Activated CD8-positive, alpha-beta memory T cell treated with anti-CD3 and anti-CD28 coated beads for 24 hours (primary cell): ENCODE measurements around the gene SLIT1.

ENCODE experiments used
- DNase-seq: peaks from one replicate; pipeline ENCODE4 v3.0.0-alpha.2; 2020

SLIT1 gene

DNA sequence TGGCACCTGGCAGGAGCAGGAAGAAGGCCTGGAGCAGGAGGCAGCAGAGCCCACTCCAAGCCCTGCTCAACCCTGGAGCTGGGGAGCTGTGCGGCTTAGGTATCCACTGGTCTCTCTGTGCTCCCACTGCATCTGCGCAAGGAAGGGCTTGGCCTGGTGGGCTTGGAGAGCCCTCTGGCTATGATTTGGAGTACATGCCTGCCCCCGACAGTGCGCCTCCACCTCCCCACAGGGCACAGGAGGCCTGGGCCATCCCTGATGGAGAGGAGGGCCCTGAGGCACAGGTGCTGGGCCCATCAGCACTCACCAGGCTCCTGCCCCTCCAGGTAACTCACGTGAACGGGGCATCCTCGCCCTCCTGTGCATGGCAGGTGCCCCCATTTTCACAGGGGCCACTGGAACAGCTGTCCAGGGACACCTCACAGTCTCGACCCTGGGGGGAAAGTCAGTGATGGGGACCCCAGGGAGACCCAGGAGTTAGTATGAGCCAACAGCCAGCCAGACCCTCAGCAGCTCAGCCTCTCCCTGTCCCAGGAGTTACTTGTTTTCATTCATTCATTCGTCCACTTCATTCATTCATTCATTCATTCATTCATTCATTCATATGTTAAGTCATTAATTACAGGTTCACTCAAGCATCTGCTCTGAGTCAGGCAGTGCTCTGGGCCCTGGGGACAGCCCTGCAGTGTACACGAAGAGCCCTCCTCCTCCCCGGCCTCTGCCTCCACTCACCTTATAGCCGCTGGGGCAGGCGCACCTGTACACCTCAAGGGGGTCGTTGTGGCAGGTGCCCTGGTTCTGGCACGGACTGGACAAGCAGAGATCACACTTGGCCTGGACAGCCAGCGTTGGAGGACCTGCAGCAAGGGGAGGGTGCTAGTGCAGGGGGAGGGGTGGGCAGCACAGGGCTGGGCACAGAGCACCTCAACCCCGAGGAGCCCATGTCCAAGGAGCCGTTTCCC is 167.2 kb downstream of the SLIT1 start:
- no peak for DNase-seq

DNA sequence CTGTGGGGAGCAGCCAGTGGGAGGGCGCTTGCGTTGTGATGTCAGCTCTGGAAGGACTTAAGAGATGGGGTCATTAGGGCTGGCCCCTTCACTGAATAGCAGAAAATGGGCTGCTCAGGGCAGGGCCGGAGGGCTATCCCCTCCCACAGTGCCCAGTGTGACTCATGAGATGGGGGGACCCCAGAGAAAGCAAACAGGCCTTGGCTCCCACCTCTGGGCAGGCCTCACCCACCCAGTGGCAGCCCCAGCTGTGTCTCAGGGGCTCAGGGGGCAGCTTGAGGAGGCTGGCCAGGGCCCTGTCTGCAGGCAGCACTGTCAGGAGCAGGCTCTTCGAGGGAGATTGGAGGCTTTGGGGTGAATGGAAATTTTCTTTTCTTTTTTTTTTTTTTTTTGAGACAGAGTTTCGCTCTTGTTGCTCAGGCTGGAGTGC is 168.3 kb downstream of the SLIT1 start:
- no peak for DNase-seq

DNA sequence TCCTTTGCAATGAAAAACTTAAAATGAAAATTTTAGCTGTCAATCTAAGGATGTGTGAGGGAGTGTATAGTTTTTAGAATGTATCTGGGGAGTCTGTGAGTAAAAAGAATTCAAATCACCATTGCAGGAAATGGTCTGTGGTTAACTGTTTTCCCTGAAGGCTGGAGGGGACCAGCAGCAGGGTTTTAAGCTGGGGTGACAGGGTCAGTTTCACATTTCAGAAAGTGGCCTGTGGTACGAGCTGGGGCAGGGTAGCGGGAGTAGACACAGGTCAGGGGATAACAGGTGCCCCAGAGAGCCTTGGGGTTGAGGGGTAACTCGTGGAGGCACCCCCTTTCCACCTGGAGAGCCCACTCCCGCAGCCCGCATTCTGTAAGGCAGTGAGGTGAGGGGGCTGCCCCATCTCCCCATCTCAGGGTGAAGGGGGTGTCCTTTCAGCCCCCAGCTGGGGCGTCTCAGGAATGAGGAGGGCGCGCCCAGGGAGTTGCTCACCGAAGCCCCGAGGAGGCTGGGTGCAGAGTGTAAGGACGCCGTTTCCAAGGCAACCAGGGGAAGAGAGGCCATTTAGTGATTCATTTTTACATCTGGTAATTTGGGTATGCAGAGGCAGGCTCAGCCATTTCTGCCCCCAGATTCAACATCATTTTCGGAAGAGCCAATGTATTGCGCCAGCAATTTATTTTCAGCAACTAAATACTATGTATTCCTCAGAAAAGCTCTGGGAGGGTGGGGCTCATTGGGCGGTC is 168.9 kb downstream of the SLIT1 start:
- DNase-seq, result no peak

DNA sequence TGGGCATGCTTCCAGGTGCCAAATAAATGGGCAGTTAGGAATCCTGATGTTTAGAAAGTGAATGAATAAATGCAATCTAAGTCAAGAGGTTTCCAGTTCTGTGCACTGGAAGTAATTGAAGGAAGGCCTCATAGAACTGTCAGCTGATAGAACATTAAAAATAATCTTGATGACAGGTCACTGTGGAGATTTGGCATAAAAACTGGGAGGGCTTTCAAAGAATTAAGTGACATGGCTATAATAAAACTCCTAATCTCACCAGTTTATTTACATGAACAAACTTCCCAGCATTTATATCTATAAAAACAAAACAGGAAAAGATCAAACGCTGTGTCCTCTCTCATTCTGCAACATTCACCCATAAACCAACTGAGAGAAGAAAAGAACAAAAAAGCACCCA is 170.5 kb downstream of the SLIT1 start:
- DNase-seq, result no peak

DNA sequence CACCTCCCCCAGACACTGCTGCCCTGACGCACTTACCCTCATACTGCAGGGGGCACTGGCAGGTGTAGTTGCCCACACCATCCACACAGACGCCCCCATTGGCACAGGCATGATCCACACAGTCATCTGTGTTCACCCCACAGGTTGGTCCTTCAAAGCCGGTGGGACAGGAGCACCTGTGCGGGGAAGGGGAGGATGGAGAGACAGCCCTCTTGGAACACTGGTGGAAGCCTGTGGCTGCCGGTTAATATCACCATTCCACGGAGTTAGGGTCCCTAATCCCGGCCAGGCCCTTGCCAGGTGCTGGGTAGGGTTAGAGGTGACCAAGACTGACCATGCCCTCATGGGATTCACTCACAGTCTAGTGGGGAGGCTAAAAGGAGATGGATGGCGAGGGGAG is 171.8 kb downstream of the SLIT1 start:
- no peak for DNase-seq

DNA sequence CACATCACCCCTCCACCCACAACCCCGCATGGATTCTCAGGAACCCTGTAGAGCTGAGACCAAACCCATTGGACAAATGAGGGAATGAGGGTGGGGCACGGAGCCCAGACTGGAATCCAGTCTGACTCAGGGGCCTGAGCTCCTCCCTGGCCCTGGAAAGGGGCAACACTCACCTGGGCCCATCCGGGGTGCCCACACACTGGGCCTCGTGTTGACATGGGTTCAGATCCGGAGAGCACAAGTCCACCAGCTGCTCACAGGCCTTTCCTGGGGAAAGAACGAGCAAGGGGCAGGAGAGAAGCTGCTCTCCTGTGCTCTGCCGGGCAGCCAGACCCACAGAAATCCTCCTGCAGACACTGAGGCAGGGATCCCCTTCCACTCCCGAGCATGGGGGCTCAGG is 172.2 kb downstream of the SLIT1 start:
- DNase-seq, result no peak

DNA sequence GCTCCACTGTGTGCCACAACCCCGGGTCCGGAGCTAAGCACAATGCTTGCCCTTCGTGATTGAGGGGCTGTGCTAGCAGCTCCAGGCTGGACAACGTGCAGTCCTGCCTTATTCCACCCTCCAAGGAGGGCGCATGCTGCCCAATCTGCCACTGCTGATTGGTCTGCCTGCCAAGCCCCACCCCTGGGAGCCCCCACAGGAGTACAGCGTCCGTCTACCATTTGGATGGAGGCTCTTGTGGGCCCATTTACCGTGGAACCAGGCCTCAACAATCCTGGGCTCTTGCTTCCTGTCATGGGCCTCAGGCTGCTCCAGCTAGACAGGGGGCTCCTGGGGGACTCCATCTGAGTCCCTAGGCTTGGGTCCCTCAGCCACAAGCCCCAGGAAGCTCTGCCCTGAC is 173.3 kb downstream of the SLIT1 start:
- DNase-seq, result no peak

DNA sequence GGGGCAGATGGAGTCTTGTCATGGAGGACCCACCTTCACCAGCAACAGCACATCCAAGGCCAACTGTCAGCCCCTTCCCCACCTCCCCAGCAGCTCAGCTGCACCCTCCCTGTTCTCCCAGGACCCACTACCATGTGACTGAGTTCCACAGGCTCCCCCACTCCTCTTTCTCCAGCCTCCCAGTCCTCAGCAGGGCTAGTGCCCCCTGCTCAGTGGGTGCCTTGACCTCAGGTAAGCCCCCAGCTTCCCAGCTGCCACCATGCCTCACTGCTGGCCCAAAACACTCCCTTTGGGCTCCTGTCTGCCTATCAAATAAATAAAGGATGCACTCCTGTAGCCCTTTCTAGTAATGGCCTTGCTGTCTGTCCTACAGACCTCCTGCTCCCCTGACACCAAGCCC is 174.4 kb downstream of the SLIT1 start:
- no peak for DNase-seq

DNA sequence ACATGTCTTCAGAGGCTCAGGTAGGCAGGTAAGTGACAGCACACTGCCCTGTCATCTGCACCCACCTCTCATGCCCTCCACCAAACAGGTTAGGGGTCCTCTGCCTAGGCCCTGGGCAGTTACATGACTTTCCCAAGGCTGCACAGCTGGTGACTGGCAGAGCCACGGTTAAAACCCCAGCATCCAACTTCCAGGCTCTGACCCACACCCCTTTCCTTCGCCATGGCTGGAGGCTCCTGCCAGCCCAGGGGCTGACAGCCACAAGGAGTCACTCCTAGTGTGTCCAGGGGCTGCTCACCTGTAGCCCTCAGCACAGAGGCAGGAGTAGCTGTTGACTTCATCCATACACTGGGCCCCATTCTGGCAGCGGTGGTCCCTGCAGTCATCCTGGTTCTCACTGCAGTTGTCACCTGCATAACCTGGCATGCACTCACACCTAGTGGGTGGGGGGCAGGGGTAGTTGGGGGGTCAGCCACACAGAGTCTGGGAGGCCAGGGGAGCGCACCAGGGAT is 175.0 kb downstream of the SLIT1 start:
- no peak for DNase-seq

DNA sequence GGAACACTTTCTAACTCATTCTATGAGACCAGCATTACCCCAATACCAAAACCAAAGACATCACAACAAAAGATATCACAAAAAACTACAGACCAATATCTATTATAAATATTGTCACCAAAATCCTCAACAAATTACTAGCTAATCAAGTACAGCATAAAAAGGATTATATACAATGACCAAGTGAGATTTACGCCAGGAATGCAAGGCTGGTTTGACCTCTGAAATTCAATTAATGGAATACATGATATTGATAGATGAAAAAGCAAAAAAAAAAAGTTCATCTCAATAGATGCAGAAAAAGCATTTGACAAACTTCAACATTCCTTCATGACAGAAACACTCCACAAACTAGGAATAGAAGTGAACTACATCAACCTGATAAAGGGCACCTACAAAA is 178.3 kb downstream of the SLIT1 start:
- no peak for DNase-seq

DNA sequence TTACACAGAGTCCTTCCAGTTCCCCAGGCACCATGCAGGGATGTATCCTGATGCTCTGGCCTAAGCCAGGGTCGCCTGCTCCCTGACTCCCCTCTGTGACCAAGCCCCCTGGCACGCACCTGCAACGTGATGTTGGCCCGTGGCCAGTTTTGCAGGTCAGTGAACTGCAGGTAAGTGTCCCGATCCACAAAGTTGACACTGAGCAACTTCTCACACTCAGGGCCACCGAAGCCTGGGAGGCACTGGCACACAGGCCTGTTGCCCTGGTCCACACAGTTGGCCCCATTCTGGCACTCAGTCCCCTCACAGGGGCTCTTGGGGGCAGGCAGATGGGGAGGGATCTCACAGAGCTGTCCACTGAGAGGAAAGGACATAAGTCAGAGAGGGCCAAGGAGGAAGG is 179.4 kb downstream of the SLIT1 start:
- DNase-seq, result no peak

DNA sequence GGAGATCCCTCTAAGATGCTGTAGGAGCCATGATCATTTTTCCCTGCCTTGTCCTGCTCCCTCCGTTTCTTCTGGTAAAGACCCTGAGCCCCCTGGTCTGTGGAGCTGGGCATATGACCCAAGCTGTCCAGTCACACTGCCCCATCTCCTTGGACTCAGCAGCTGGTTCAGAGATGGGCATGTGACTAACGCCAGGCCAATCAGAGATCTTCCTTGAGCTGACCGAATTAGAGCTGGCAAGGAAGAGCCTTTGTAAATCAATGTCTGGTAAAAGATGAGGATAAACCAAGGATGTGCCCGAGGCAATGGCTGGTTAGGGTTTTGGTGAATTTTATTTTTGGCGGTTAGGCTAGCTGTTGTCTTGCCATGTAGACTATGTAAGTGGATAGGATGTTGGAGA is 180.4 kb downstream of the SLIT1 start:
- DNase-seq, result no peak

DNA sequence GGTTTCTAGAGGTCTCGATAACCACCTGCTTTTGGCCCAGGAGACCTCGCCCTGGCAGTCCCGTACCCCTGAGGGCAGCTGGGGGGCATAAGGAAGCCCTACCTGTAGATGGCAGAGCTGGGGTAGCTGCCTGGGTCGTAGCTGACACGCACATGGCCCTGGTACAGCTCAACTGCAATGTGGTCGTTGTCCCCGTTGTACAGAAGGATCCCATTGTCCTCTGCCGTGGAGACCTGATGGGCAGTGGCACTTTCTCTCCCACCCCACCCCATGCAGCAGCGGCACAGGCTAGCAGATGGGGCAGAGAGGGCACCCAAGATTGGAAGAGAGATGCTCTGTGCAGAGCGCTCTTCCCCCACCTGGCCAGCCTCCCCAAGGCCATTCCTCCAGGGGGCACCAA is 181.2 kb downstream of the SLIT1 start:
- no peak for DNase-seq

DNA sequence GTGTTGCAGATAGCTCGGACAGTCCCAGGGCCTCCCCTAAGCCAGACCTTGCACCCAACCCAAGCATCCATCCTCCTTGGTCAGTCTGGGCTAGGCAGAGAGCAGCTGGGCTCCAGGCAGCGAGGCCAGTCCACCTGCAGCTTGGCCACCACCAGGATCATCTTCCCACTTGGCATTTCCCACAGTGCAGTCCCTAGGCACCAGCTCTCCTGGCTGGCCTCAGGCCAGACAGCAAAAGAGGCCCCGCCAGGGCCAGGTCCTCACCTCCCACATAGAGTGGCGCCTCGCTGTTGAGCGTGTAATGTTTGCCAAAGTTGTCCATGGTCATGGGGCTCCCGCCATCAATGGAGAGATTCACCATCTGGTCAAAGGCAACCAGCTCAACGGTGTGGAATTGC is 182.0 kb downstream of the SLIT1 start:
- DNase-seq, result no peak

DNA sequence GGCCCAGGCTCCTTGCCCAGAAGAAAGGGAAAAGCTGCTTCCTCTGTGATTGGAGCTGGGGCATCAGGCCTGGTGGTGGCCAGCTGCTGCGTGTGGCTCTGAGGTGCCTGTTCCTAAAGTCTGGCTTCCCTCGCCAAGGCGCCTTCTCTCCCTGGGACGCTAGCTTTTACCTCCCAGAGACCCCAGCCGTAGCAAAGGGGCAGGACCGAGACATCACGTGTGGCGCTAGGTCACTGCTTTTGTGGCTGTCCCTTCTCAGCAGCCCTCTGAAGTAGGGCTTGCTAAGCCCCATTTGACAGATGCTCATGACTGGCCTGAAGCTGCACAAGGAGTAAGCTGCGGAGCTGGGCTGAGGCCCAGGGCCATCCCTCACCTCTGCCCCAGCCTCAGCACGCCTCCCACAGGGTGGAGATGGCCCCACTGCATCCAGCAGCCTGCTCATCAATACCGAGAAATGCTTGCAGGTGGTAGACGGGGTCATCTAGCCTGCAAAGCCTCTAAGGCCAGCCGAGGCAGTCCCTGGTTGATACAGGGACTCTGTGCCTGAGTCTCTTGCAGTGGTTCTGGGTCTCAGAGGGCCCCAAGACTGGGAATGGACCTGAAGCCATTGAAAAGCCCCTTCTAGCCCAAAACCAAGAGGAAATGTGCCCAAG is 182.5 kb downstream of the SLIT1 start:
- DNase-seq, result no peak

DNA sequence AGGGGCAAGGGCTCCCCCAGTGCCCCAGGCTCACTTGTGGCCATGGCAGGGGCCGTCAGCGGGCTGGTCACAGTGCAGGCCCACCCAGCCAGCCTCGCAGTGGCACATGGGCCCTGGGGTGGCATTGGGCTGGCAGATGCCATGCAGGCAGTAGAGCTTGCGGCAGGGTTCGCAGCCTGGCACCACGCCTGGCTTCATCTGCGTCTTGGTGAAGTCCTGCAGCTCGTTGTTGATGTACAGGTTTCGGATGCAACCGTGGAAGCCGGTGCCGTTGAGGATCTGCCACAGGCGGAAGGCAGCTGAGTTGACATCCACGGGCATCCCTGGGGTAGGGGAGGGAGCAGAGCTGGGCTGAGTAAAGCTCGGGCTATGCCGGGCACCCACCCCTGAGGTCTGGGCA is 183.1 kb downstream of the SLIT1 start:
- DNase-seq, result no peak

DNA sequence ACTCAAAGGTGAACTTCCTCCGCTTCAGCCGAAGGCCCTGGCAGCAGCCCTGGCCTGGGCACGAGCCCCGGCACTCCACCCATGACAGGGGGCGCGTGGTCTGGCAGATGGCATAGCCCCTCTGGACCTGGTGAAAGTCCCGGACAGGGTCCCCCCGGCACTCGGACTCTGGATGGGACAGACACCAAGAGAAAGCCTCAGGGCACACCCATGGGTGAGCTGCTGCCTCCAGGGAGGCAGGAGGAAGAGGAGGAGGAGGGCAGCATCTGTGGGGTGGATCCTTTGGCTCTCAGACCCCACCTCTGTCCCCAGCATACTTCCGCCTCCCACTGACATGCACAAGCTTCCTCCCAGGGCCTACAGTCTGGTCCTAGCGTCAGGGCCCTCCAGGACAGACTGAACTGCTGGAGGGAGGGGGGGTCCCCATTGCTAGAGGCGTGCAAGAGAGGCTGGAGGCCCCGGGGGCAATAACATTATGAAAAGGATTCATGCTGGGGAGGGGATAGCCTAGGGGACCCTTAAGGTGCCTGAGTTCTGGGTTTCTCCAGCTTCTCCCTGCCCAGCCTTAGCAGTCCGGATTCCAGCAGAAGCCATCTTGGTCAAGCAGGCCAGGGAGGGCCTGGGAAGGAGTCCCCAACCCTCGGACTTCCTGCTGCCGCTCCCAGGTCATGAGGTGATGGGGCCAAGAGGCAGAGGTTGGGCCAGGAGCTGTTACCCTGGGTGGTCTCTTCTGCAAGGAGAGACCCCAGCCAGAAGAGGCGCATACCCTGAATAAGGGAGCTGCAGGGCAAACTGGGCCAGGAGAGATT is 184.4 kb downstream of the SLIT1 start:
- DNase-seq, result no peak

DNA sequence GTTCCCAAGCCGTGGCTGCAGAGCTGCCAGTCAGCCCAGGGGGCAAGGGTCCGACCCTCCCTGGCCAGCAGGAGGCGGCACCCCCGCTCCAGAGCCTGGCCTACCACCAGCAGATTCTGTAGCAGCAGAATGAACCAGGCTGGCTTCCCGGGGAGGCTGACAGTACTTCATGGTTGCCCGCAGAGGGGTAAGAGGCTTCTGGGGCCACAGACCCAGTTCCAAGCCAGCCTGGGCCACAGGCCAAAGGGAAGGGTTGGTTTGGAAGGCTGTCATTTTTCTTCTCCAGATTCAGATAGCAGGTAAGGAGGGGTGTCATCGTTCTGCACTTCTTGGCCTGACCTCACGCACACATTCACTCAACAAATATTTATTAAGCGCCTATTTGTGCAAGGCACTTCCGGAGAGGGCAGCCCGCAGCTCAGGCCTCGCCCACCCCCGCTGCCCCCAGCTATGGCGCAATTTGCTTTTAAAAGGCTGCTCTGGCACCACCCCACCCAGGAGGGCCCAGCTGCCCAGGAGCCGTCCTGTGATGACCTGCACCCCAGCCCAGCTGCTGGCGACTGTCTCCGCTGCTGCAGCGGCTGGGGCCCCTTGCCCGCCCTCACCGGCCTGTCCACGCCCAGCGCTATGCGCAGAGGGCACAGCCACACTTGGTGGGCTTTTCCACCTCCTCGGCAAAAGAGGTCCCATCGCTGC is 185.1 kb downstream of the SLIT1 start:
- DNase-seq, result no peak

DNA sequence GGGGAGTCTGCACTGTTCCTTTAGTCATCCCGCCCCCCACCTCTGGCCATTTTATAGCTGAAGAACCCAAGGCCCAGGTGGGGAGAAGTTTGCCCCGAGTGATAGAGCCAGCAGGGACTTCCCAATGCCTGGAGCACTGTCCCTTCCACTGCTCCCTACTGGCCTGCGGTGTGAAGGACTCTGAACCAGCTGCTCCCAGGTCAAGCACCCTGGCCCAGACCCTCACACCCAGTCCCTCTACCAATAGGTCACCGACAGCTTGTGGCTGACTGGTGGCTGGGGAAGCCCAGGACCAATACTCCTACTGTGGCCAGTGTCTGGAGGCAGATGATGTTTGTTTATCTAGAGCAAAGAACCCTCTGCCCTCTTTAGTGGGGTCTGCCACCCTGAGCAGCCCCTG is 185.8 kb downstream of the SLIT1 start:
- no peak for DNase-seq

DNA sequence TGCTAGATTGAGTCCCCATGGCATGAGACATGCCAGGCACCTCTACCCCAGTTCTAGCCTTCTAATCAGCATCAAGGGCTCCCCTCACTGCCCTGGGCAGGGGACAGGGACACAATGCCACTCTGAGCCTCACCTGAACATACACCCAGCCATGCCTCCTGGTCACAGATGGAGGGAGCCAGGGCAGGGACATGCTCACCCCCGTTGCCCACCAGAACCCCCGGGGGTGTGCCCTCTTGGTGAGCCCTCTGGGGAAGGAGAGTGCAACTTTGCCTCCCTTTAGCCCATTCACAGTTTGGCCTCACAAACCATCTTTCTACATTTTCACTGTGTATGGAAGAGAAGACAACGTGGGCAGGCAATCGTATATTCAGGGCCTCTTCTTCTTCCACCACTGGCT is 186.4 kb downstream of the SLIT1 start:
- no peak for DNase-seq

DNA sequence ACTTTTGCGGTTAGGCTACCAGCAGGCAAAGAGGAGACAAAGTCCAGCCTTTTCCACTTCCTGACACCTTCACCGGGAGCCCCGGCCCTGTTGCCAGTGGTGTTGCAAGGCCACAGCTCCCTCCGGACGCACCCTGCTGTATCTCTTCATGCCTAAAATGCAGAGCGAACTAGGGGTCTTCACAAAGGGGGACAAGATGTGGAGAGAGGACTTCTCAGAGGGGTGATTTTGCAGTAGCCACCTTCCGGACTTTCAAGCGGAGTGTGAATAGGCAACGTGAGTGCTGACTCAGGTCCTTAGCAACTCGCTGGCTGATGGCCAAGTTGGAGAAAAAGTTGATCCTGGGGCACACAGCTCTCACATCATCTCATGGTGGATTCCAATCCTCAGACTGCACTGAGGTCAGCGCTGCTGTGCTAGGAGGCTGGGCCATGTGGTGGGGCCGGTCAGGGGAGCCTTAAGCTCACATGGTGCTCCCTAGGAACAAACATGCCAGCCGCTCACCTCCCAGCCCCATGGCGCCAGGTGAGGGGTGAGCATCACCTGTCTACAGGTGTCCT is 187.3 kb downstream of the SLIT1 start:
- no peak for DNase-seq
